Small intestine (tissue), 7 donors: ENCODE data around the gene CPT1B. TPM values are rescaled to one million over a fixed set of nuclear protein-coding genes. Genes with fewer than 3 reads are reported as not detected.
A peak's percentile ranks its signal among the peaks of the same experiment; 100 is the strongest.
"Not testable (repeated sequence)": the region's sequence is repeated elsewhere in the genome, so short reads cannot be mapped to it uniquely, and the experiment has no call there.

ENCODE experiments used
- DNase-seq, 2 donors: peaks; one replicate each; pipeline versions ENCODE4 v3.0.0 to v3.0.0-alpha.2; 2013
- FAIRE-seq: peaks from 2 replicates; lab custom pipeline; 2012; peaks lifted over from hg19 to GRCh38; lab: Jason Lieb, UNC
- H3K27ac ChIP-seq, 3 donors: one replicate each; pipeline ENCODE4 v1.5.1; 2013; ENCODE audit warnings: low read length in 2 of 3, mild to moderate bottlenecking in 2 of 3, control low read depth in 1 of 3, inconsistent platforms in 1 of 3, low read depth in 1 of 3, moderate library complexity in 1 of 3
- H3K27me3 ChIP-seq, 3 donors: one replicate each; pipeline ENCODE4 v1.6.1; 2013; ENCODE audit warnings: low read length in 3 of 3, inconsistent platforms in 1 of 3; ENCODE audit not compliant: control insufficient read depth in 3 of 3, insufficient read depth in 3 of 3
- H3K36me3 ChIP-seq, 3 donors: one replicate each; pipeline ENCODE4 v1.6.1; 2013; ENCODE audit warnings: low read length in 3 of 3, inconsistent platforms in 1 of 3, low read depth in 1 of 3, mild to moderate bottlenecking in 1 of 3, moderate library complexity in 1 of 3; ENCODE audit not compliant: control insufficient read depth in 3 of 3, insufficient read depth in 2 of 3
- H3K4me1 ChIP-seq, 3 donors: one replicate each; pipeline ENCODE4 v1.6.1; 2013; ENCODE audit warnings: low read length in 2 of 3, inconsistent platforms in 1 of 3, low read depth in 1 of 3, mild to moderate bottlenecking in 1 of 3, moderate library complexity in 1 of 3; ENCODE audit not compliant: control insufficient read depth in 3 of 3, insufficient read depth in 2 of 3
- H3K4me3 ChIP-seq, 3 donors: one replicate each; pipeline ENCODE4 v1.5.1; 2013; ENCODE audit warnings: low read length in 3 of 3, control low read depth in 1 of 3, inconsistent platforms in 1 of 3, low read depth in 1 of 3, mild to moderate bottlenecking in 1 of 3, moderate library complexity in 1 of 3
- H3K9me3 ChIP-seq, 2 donors: one replicate each; pipeline ENCODE4 v1.6.1; 2013; ENCODE audit warnings: low read depth in 1 of 2, low read length in 1 of 2; ENCODE audit not compliant: control insufficient read depth in 2 of 2, insufficient read depth in 1 of 2
- WGBS, 3 donors: extraction: QIAGEN DNeasy Blood & Tissue Kit; methylation state at CpG; one replicate each; pipeline ENCODE4 v1.1.7; 2013; 5-methylcytosine and 5-hydroxymethylcytosine counted together
- polyA plus RNA-seq, 4 donors: library from polyadenylated mRNA; stranded (reverse) in 3 of 4; unstranded in 1 of 4; fragments of 200-250 nt in 3 of 4; fragments of 120-200 nt in 1 of 4; gene quantifications; one replicate each; pipeline versions ENCODE4 v1.2.1 to v1.2.3, GENCODE V29; 2013
- donor health status: healthy with polysubstance abuse.
- donor health status: control.
- donor health status: control.
- donor health status: Bipolar disorder and iron deficiency.
- donor health status: healthy.

Gene CPT1B
- polyA plus RNA-seq, 4 donors: 14.6 to 115 (median 42.4) TPM

GRCh38 chr22:50622723-50623327, 44.6 kb upstream of the CPT1B start:
- no peak for FAIRE-seq
- Histone ChIP-seq H3K4me3 (peak overlapping the region in 1 of 3 donors; percentile 5), H3K4me1 (peaks cover 5 to 48% (median 12%) of the 10 kb centered on the region in 3 donors), H3K27ac (peak overlapping the region; percentile 77 to 98 (median 92)), H3K9me3 (no peaks in the 10 kb centered on the region), H3K27me3 (peaks cover 0 to 4% (median 0%) of the 10 kb centered on the region in 3 donors), H3K36me3 (peaks cover 0 to 14% (median 0%) of the 10 kb centered on the region in 3 donors)
- peak; percentile 93 to 100 for DNase-seq
- 14 to 64% (median 36%) methylated on average over 16 of the region's 16 CpGs for WGBS, 3 donors

- FAIRE-seq: no peak
- Histone ChIP-seq H3K27me3 (peaks cover 0 to 4% (median 0%) of the 10 kb centered on the region in 3 donors), H3K36me3 (peaks cover 0 to 14% (median 0%) of the 10 kb centered on the region in 3 donors), H3K27ac (peak overlapping the region; percentile 77 to 98 (median 92)), H3K9me3 (no peaks in the 10 kb centered on the region), H3K4me1 (peaks cover 5 to 43% (median 11%) of the 10 kb centered on the region in 3 donors), H3K4me3 (peak overlapping the region in 1 of 3 donors; percentile 5)
- WGBS, 3 donors: 11 to 25% (median 11%) methylated on average over 18 of the region's 18 CpGs
- no peak for DNase-seq
Measured at GRCh38 chr22:50621948-50622722, 43.9 kb upstream of the CPT1B start.

- peak overlapping the region in 2 of 3 donors; percentile 92 to 98 for H3K27ac ChIP-seq
- H3K27me3 ChIP-seq: peaks cover 0 to 4% (median 0%) of the 10 kb centered on the region in 3 donors
- no peak overlapping the region for H3K4me3 ChIP-seq
- DNase-seq (peak in 1 of 2 donors; percentile 51), FAIRE-seq (no peak)
- H3K9me3 ChIP-seq: no peaks in the 10 kb centered on the region
- peaks cover 3 to 42% (median 10%) of the 10 kb centered on the region in 3 donors for H3K4me1 ChIP-seq
- peaks cover 0 to 11% (median 0%) of the 10 kb centered on the region in 3 donors for H3K36me3 ChIP-seq
- WGBS, 3 donors: 14 to 29% (median 17%) methylated on average over 10 of the region's 10 CpGs
Measured at GRCh38 chr22:50621356-50621880, 43.2 kb upstream of the CPT1B start.

GRCh38 chr22:50620593-50621355, 42.5 kb upstream of the CPT1B start:
- Histone ChIP-seq H3K9me3 (no peaks in the 10 kb centered on the region), H3K27me3 (peaks cover 0 to 4% (median 0%) of the 10 kb centered on the region in 3 donors), H3K4me1 (peaks cover 3 to 37% (median 6%) of the 10 kb centered on the region in 3 donors), H3K36me3 (peaks cover 0 to 4% (median 0%) of the 10 kb centered on the region in 3 donors), H3K4me3 (peak overlapping the region in 1 of 3 donors; percentile 2), H3K27ac (peak overlapping the region in 2 of 3 donors; percentile 44 to 98)
- FAIRE-seq: no peak
- WGBS, 3 donors: 3 to 15% (median 3%) methylated on average over 25 of the region's 25 CpGs
- peak; percentile 51 to 85 for DNase-seq

GRCh38 chr22:50614296-50614695, 36.1 kb upstream of the CPT1B start:
- Histone ChIP-seq H3K4me1 (peaks cover 0 to 12% (median 0%) of the 10 kb centered on the region in 3 donors), H3K27ac (peak overlapping the region in 1 of 3 donors; percentile 45)
- 92 to 94% (median 93%) methylated on average over 2 to 3 of the region's 3 CpGs for WGBS, 3 donors
- not testable (repeated sequence) for H3K36me3 ChIP-seq, FAIRE-seq, H3K9me3 ChIP-seq, H3K27me3 ChIP-seq, H3K4me3 ChIP-seq, DNase-seq

- 16 to 56% (median 35%) methylated on average over 22 of the region's 22 CpGs for WGBS, 3 donors
- Histone ChIP-seq H3K9me3 (no peaks in the 10 kb centered on the region), H3K4me1 (peaks cover 0 to 12% (median 0%) of the 10 kb centered on the region in 3 donors), H3K36me3 (no peaks in the 10 kb centered on the region), H3K4me3 (no peak overlapping the region), H3K27ac (peak overlapping the region in 2 of 3 donors; percentile 85 to 94), H3K27me3 (peaks cover 0 to 10% (median 0%) of the 10 kb centered on the region in 3 donors)
- peak; percentile 59 to 96 for DNase-seq
- FAIRE-seq: no peak
Measured at GRCh38 chr22:50613291-50613981, 35.2 kb upstream of the CPT1B start.

GRCh38 chr22:50612528-50613221, 34.4 kb upstream of the CPT1B start:
- Histone ChIP-seq H3K4me1 (peaks cover 0 to 12% (median 0%) of the 10 kb centered on the region in 3 donors), H3K36me3 (no peaks in the 10 kb centered on the region), H3K4me3 (no peak overlapping the region), H3K27ac (peak overlapping the region in 2 of 3 donors; percentile 85 to 94), H3K9me3 (no peaks in the 10 kb centered on the region), H3K27me3 (peaks cover 0 to 14% (median 0%) of the 10 kb centered on the region in 3 donors)
- FAIRE-seq (no peak), DNase-seq (peak; percentile 66 to 71)
- 16 to 29% (median 22%) methylated on average over 29 to 31 of the region's 31 CpGs for WGBS, 3 donors
